OCI-LY7 (cell line): ENCODE measurements around the gene IRS1. TPM values are rescaled to one million over a fixed set of nuclear protein-coding genes. Genes with fewer than 3 reads are reported as not detected.

Source experiments
- BruUV-seq: library from RNA; stranded (reverse); fragments of 400-500 nt; replicated peaks from 2 replicates; lab custom pipeline; 2021; lab: Mats Ljungman, UMichigan
- CTCF ChIA-PET: fragments of 300-600 bp; sonication (Branson Sonifier 250); formaldehyde crosslinking; loops from one replicate; lab custom pipeline; 2022; ENCODE audit warnings: antibody characterized with exemption; ENCODE audit not compliant: unreplicated experiment; lab: Charles Lee
- POLR2A ChIA-PET: fragments of 300-600 bp; sonication (Branson Sonifier 250); formaldehyde crosslinking; loops from one replicate; lab custom pipeline; 2022; ENCODE audit warnings: antibody characterized with exemption; lab: Charles Lee
- DNase-seq: peaks from one replicate; pipeline ENCODE4 v3.0.0-alpha.2; 2015; ENCODE audit warnings: low spot score
- H2AFZ ChIP-seq: fragments of 200-600 bp; sonication (generic), shearing (Covaris generic); 2 replicates; pipeline ENCODE4 v1.6.1; 2014; ENCODE audit warnings: mild to moderate bottlenecking, antibody characterized with exemption, low read length, moderate library complexity
- H3K27ac ChIP-seq: fragments of 200-600 bp; sonication (generic); 2 replicates; pipeline ENCODE4 v1.5.1; 2014; ENCODE audit warnings: mixed run types, low read depth, mild to moderate bottlenecking, moderate library complexity, low read length, inconsistent platforms; ENCODE audit not compliant: poor library complexity, severe bottlenecking
- H3K36me3 ChIP-seq: fragments of 200-600 bp; sonication (generic); 2 replicates; pipeline ENCODE4 v1.6.1; 2014; ENCODE audit warnings: mild to moderate bottlenecking, antibody characterized with exemption, low read length, moderate library complexity, mixed read lengths; ENCODE audit not compliant: insufficient read depth
- H3K4me1 ChIP-seq: fragments of 200-600 bp; sonication (generic); 2 replicates; pipeline ENCODE4 v1.5.1; 2014; ENCODE audit warnings: mild to moderate bottlenecking, low read length; ENCODE audit not compliant: insufficient read depth, poor library complexity, severe bottlenecking
- H3K4me2 ChIP-seq: fragments of 200-600 bp; sonication (generic); 2 replicates; pipeline ENCODE4 v1.6.1; 2014; ENCODE audit warnings: mild to moderate bottlenecking, low read length
- H3K4me3 ChIP-seq: fragments of 200-600 bp; sonication (generic); 2 replicates; pipeline ENCODE4 v1.5.1; 2014; ENCODE audit warnings: mild to moderate bottlenecking, low read depth, low read length; ENCODE audit not compliant: poor library complexity, severe bottlenecking
- H3K79me2 ChIP-seq: fragments of 200-600 bp; sonication (generic); 2 replicates; pipeline ENCODE4 v1.6.1; 2016; ENCODE audit warnings: low read depth, mild to moderate bottlenecking, low read length, moderate library complexity, mixed read lengths; ENCODE audit not compliant: insufficient read depth
- H3K9me2 ChIP-seq: fragments of 200-600 bp; sonication (generic); 2 replicates; pipeline ENCODE4 v1.6.1; 2016; ENCODE audit warnings: mild to moderate bottlenecking, low read length, mixed read lengths; ENCODE audit not compliant: insufficient read depth
- H3K9me3 ChIP-seq: fragments of 200-600 bp; sonication (generic); 2 replicates; pipeline ENCODE4 v1.6.1; 2014; ENCODE audit warnings: mild to moderate bottlenecking, mixed run types, low read length, mixed read lengths
- H4K20me1 ChIP-seq: fragments of 200-600 bp; sonication (generic); 2 replicates; pipeline ENCODE4 v1.6.1; 2014; ENCODE audit warnings: mild to moderate bottlenecking, antibody characterized with exemption, low read length, moderate library complexity, mixed read lengths; ENCODE audit not compliant: insufficient read depth
- CTCF ChIP-seq: fragments of 200-600 bp; sonication (generic); conservative IDR thresholded peaks from 2 replicates; pipeline ENCODE4 v1.5.1; 2014; ENCODE audit warnings: mild to moderate bottlenecking, antibody characterized with exemption, low read length, moderate library complexity, mixed read lengths
- EZH2phosphoT487 ChIP-seq: fragments of 200-600 bp; sonication (generic); IDR thresholded peaks from 2 replicates; pipeline ENCODE4 v1.6.1; 2018; ENCODE audit warnings: low read depth, borderline replicate concordance, mild to moderate bottlenecking, mixed run types, antibody characterized with exemption, low read length, moderate library complexity, mixed read lengths
- intact Hi-C: fragments of 100-400 bp; cut with micrococcal nuclease; formaldehyde crosslinking; loops from one replicate; pipeline ENCODE4 v1.10.0; 2022; ENCODE audit not compliant: unreplicated experiment
- total RNA-seq, 2 experiments: library from RNA; depleted of rRNA in 1 of 2; stranded (reverse); fragments of >200 nt in 1 of 2; shearing (Covaris generic) in 1 of 2; gene quantifications; 2 replicates each; pipeline ENCODE4 v1.2.3, GENCODE V29; 2014 to 2022

IRS1 gene
- total RNA-seq, 2 experiments from 2014 or later, result 18.1 to 23.5 TPM

- Histone ChIP-seq H3K36me3 (peaks cover 39% of the 10 kb centered on the region), H2AFZ (no peak overlapping the region), H3K9me3 (no peaks in the 10 kb centered on the region), H3K4me3 (no peak overlapping the region), H4K20me1 (no peaks in the 10 kb centered on the region), H3K4me1 (peaks cover 58% of the 10 kb centered on the region), H3K4me2 (no peak overlapping the region), H3K79me2 (peaks cover 49% of the 10 kb centered on the region; the same call in 1 of the 2 replicates), H3K27ac (no peak overlapping the region), H3K9me2 (no peaks in the 10 kb centered on the region)
- intact Hi-C loops, result no loop called here
- TF ChIP-seq EZH2phosphoT487, result no peak
- TF ChIP-seq CTCF, result no peak
- no TSS peak for BruUV-seq
- DNase-seq, result no peak
- ChIA-PET CTCF (no interaction called here), POLR2A (interaction anchor here (0.7 kb wide), 2 partner anchors 15 to 1732 kb away, joined by 3 to 6 read pairs; no protein-coding TSS in a partner anchor)
Measured at GRCh38 chr2:226776104-226776503, 23.5 kb downstream of the IRS1 start.

- Histone ChIP-seq H3K4me2 (peak overlapping the region; percentile 83), H3K4me3 (no peak overlapping the region), H3K27ac (peak overlapping the region; percentile 90), H3K4me1 (peaks cover 67% of the 10 kb centered on the region), H4K20me1 (no peaks in the 10 kb centered on the region), H3K79me2 (peaks cover 50% of the 10 kb centered on the region; the same call in 1 of the 2 replicates), H3K9me3 (no peaks in the 10 kb centered on the region), H3K36me3 (peaks cover 43% of the 10 kb centered on the region), H3K9me2 (no peaks in the 10 kb centered on the region), H2AFZ (no peak overlapping the region)
- CTCF ChIA-PET, result interaction anchor here (1.0 kb wide), 2 partner anchors 19 to 23 kb away, joined by 3 read pairs; no protein-coding TSS in a partner anchor
- BruUV-seq, result no TSS peak
- no peak for DNase-seq
- POLR2A ChIA-PET, result interaction anchor here (0.9 to 7.2 kb wide), 5 partner anchors 10 to 203 kb away, joined by 3 to 122 read pairs (median 4); no protein-coding TSS in a partner anchor
- intact Hi-C loops, result no loop called here
- no peak for TF ChIP-seq EZH2phosphoT487
- TF ChIP-seq CTCF, result no peak
Measured at GRCh38 chr2:226775032-226775509, 24.5 kb downstream of the IRS1 start.

GRCh38 chr2:226773291-226773690, 26.3 kb downstream of the IRS1 start:
- CTCF ChIA-PET, result interaction anchor here (0.5 to 2.0 kb wide), 3 partner anchors 16 to 990 kb away, joined by 3 to 19 read pairs (median 7); partner anchors contain the start of gene IRS1
- BruUV-seq, result TSS peak; percentile 99
- POLR2A ChIA-PET, result interaction anchor here (0.7 to 7.2 kb wide), 14 partner anchors 9 to 710 kb away, joined by 3 to 122 read pairs (median 6); partner anchors contain the start of genes IRS1 and RHBDD1
- intact Hi-C loops, result loop anchor here (1.0 to 5.0 kb wide), 3 partner anchors 18 to 134 kb away; partner anchors contain the start of gene IRS1
- H3K9me2 ChIP-seq, result no peaks in the 10 kb centered on the region
- peaks cover 42% of the 10 kb centered on the region for H3K36me3 ChIP-seq
- H3K4me2 ChIP-seq, result peak overlapping the region; percentile 83
- peak overlapping the region; percentile 13; the same call in 1 of the 2 replicates for H2AFZ ChIP-seq
- H3K4me1 ChIP-seq, result peaks cover 64% of the 10 kb centered on the region
- DNase-seq, result no peak
- no peaks in the 10 kb centered on the region for H4K20me1 ChIP-seq
- H3K9me3 ChIP-seq, result no peaks in the 10 kb centered on the region
- H3K27ac ChIP-seq, result peak overlapping the region; percentile 90
- no peak for TF ChIP-seq EZH2phosphoT487
- TF ChIP-seq CTCF, result no peak
- peak overlapping the region; percentile 56 for H3K4me3 ChIP-seq
- H3K79me2 ChIP-seq, result peaks cover 47% of the 10 kb centered on the region; the same call in 1 of the 2 replicates
